Astrocyte of the cerebellum (primary cell): ENCODE results near the gene COL4A2.

ENCODE experiments used
- DNase-seq: peaks from one replicate; pipeline ENCODE4 v3.0.0-alpha.2; 2011; ENCODE audit warnings: low read depth
- H3K4me3 ChIP-seq: 2 replicates; pipeline ENCODE4 v1.5.1; 2011; ENCODE audit warnings: mild to moderate bottlenecking, low read depth, low read length, moderate library complexity
- in situ Hi-C: cut with HindIII; loops from 2 replicates; pipeline ENCODE4 v1.10.0; 2017; ENCODE audit warnings: low sequenced_read_pairs
- TF ChIP-seq, protein P1 (sequence below): IDR thresholded peaks from 2 replicates; pipeline ENCODE4 v1.5.1; 2012; ENCODE audit warnings: low read length, low read depth, moderate library complexity, mild to moderate bottlenecking; ENCODE audit errors: missing control alignments

The COL4A2 gene

DNA sequence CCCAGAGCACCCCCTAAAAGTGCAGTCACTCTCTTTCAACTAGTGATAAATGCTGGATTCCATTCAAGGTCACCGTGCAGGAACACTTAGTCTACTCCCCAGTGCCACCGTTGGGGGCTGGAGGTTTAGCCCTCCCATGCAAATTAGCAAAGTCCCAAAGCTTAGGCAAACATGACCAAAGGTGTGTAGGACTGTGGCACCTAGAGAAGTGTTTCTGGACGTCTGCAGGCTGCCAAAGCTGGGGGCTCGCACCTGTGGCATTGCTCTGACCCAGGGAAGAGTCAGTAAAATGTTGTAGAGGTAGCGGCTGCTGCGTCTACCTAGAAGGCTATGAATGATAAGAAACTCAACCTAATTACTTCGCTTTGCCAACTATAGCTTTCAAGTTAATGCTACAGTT, 14.0 kb upstream of the COL4A2 start:
- in situ Hi-C loops = loop anchor here (5.0 kb wide), 2 partner anchors 44 to 51 kb away; no protein-coding TSS in a partner anchor
- TF ChIP-seq, protein P1, sequence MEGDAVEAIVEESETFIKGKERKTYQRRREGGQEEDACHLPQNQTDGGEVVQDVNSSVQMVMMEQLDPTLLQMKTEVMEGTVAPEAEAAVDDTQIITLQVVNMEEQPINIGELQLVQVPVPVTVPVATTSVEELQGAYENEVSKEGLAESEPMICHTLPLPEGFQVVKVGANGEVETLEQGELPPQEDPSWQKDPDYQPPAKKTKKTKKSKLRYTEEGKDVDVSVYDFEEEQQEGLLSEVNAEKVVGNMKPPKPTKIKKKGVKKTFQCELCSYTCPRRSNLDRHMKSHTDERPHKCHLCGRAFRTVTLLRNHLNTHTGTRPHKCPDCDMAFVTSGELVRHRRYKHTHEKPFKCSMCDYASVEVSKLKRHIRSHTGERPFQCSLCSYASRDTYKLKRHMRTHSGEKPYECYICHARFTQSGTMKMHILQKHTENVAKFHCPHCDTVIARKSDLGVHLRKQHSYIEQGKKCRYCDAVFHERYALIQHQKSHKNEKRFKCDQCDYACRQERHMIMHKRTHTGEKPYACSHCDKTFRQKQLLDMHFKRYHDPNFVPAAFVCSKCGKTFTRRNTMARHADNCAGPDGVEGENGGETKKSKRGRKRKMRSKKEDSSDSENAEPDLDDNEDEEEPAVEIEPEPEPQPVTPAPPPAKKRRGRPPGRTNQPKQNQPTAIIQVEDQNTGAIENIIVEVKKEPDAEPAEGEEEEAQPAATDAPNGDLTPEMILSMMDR = no peak
- DNase-seq = no peak
- no peak overlapping the region for H3K4me3 ChIP-seq

DNA sequence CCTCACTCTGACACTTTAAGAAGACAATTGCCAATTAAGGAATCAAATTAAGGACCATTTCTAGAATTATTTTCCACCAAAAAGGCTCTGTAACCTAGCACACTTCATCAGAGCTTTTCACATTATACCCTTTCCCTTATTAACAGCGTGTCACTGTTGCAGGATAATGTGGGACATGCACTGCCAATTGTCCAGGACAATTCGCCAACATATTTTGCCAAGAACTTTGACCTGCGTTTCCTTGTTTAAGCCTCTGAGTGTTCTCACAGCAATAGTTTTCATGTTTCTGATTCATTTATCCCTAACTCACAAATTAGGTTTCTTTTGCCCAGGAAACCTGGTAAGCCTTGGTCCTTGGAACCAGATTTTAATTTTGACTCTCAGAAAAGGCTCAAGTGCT, 13.4 kb upstream of the COL4A2 start:
- no peak for DNase-seq
- no peak overlapping the region for H3K4me3 ChIP-seq
- TF ChIP-seq, protein P1 = no peak
- in situ Hi-C loops = loop anchor here (5.0 kb wide), 2 partner anchors 44 to 51 kb away; no protein-coding TSS in a partner anchor

DNA sequence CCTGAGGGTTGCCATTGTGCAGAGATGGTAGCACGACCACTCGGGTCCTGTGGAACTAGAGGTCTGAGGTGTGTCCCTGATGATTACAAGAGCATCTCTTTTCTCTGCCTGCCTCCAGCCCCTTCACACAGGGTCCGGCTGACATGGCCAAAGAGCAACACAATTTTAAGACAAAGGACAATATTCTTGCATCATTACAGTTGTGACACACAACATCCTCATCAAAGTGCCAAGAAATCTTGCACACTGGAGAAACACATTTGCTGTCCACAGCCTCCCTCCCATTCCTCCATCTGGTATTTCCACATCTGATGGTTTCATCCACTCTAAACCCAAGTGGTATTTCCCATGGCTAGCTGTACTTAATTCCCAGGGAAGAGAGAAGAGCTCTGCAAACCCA, 12.9 kb upstream of the COL4A2 start:
- no peak for DNase-seq
- in situ Hi-C loops = loop anchor here (5.0 kb wide), 2 partner anchors 43 to 52 kb away; no protein-coding TSS in a partner anchor
- no peak overlapping the region for H3K4me3 ChIP-seq
- TF ChIP-seq, protein P1 = no peak

DNA sequence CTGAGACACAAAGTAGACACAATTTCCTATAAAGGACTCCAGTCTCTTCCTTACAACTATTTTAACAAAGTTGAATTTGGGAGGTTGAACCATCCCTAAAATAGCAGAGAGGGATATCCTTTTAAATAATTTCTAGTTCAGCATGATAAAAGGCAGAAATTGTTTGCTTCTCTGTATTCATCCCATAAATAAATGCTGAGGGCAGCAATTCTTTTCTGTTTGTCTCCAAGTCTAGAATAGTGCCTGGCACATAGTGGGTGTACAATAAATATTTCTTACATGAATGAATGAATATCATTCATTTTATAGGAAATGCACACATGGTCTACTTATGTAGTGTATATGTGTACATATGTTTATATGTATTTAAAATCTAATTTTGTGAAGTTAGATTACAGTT, 12.5 kb upstream of the COL4A2 start:
- in situ Hi-C loops = loop anchor here (5.0 kb wide), 3 partner anchors 43 to 103 kb away; no protein-coding TSS in a partner anchor
- H3K4me3 ChIP-seq = no peak overlapping the region
- no peak for DNase-seq
- TF ChIP-seq, protein P1 = no peak

DNA sequence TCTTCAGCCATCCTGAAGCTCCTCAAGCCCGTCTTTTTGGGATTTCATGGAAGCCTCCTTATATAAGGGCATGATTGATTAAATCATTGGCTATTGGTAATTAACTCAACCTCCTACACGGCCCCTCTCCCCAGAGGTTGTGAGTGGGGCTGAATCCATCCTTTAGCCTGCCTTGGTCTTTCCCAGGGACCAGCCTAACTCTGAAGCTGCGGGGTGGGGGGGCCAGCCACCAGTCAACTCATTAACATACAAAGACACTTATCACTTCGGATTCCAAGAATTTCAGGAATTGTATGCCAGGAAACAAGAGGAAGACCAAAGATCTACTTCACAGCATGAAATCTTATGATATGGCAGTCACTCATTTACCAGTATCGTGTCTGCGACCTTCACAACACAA, 10.1 kb upstream of the COL4A2 start:
- in situ Hi-C loops = loop anchor here (5.0 kb wide), 1 partner anchor 100 kb away; no protein-coding TSS in a partner anchor
- H3K4me3 ChIP-seq = no peak overlapping the region
- no peak for DNase-seq
- TF ChIP-seq, protein P1 = no peak

DNA sequence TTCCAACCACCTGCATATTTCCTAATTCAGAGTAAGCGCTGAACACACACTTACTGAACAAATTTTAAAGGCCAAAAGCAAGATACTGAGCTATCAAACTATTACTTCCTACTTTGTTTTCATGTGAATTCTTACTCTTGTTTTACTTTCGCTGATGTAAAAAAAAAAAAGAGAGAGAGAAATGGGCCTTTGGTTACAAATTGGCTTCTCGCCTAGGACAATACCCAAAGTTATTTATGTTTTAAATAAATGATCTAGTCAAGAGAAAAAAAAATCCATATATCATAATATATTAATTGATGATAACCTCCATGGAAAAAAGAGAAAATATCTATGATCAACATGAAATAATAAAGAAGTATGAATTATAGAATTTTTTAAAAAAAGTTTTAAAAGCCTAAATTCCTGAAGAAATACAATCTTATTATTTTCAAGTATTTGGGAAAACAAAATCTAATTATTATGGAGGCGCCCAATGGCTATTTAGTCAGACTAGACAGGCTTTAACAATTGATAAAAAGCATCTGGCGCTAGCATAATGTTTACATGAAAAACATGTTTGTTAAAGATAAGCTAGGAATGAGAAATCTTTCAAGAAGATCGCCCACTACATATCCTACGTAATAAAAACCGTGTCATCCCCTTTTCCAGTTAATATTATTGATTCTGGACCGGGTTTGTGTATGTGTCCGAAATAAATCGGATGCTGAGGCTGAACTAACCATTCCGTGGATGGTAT, 9.1 kb upstream of the COL4A2 start:
- in situ Hi-C loops = loop anchor here (5.0 kb wide), 1 partner anchor 99 kb away; no protein-coding TSS in a partner anchor
- H3K4me3 ChIP-seq = no peak overlapping the region
- TF ChIP-seq, protein P1 = no peak
- DNase-seq = no peak
